HepG2 (cell line): ENCODE results near the gene NDEL1. TPM values are rescaled to one million over a fixed set of nuclear protein-coding genes. Genes with fewer than 3 reads are reported as not detected.

ENCODE experiments used
- AHR ChIP-seq: IDR thresholded peaks from 2 replicates; pipeline ENCODE4 v1.6.1; 2018; ENCODE audit warnings: missing genetic modification reagents, missing compliant biosample characterization
- ATF1 ChIP-seq: IDR thresholded peaks from 2 replicates; pipeline ENCODE4 v1.6.1; 2016; ENCODE audit warnings: mild to moderate bottlenecking, control low read depth
- CENPT ChIP-seq: sonication (generic); formaldehyde crosslinking; IDR thresholded peaks from 2 replicates; pipeline ENCODE4 v1.8.0; 2022; ENCODE audit warnings: low read depth, mild to moderate bottlenecking, moderate library complexity, missing genetic modification reagents
- GMEB2 ChIP-seq: IDR thresholded peaks from 2 replicates; pipeline ENCODE4 v1.6.1; 2016; ENCODE audit warnings: missing biosample characterization, missing genetic modification reagents, low read depth
- HNF1A ChIP-seq, 2 experiments: sonication (generic) in 1 of 2; formaldehyde crosslinking in 1 of 2; IDR thresholded peaks; 2 replicates each; pipeline versions ENCODE4 v1.4.0 to v1.6.1; 2016 to 2020; ENCODE audit warnings: borderline replicate concordance in 1 of 2, low read depth in 1 of 2, mild to moderate bottlenecking in 1 of 2, missing genetic modification reagents in 1 of 2
- HNF4A ChIP-seq: sonication (generic); formaldehyde crosslinking; IDR thresholded peaks from 2 replicates; pipeline ENCODE4 v1.4.0; 2020; ENCODE audit warnings: missing genetic modification reagents
- NBN ChIP-seq: fragments of 450-650 bp; conservative IDR thresholded peaks from 2 replicates; pipeline ENCODE4 v1.6.1; 2017
- NFE2L2 ChIP-seq: fragments of 150-350 bp; IDR thresholded peaks from 2 replicates; pipeline ENCODE4 v1.6.1; 2014; ENCODE audit warnings: low read length
- POLR2A ChIP-seq, 2 experiments: IDR thresholded peaks; 2 replicates each; pipeline ENCODE4 v1.6.1; 2011; ENCODE audit warnings: low read depth in 2 of 2, low read length in 2 of 2, mild to moderate bottlenecking in 1 of 2, moderate library complexity in 1 of 2; ENCODE audit not compliant: insufficient read depth in 1 of 2
- RAD51 ChIP-seq: fragments of 450-650 bp; IDR thresholded peaks from 2 replicates; pipeline ENCODE4 v1.6.1; 2016; ENCODE audit warnings: borderline replicate concordance
- REXO4 ChIP-seq: sonication (generic); formaldehyde crosslinking; IDR thresholded peaks from 2 replicates; pipeline ENCODE4 v1.8.0; 2022; ENCODE audit warnings: missing genetic modification reagents, mild to moderate bottlenecking, borderline replicate concordance
- SUZ12 ChIP-seq: fragments of 150-350 bp; IDR thresholded peaks from 2 replicates; pipeline ENCODE4 v1.6.1; 2014; ENCODE audit warnings: low read depth, low read length
- TCF12 ChIP-seq, 2 experiments: fragments of 450-650 bp in 1 of 2; sonication (generic) in 1 of 2; formaldehyde crosslinking in 1 of 2; IDR thresholded peaks; 2 replicates each; pipeline versions ENCODE4 v1.6.1 to v1.8.0; 2017 to 2022; ENCODE audit warnings: antibody characterized with exemption in 1 of 2, mild to moderate bottlenecking in 1 of 2, missing genetic modification reagents in 1 of 2, moderate library complexity in 1 of 2
- YY1 ChIP-seq: IDR thresholded peaks from 2 replicates; pipeline ENCODE4 v1.6.1; 2011; ENCODE audit warnings: low read length, low read depth, moderate library complexity, mild to moderate bottlenecking; ENCODE audit not compliant: insufficient read depth, insufficient replicate concordance
- ZBTB7A ChIP-seq: sonication (generic); formaldehyde crosslinking; IDR thresholded peaks from 2 replicates; pipeline ENCODE4 v1.8.0; 2022; ENCODE audit warnings: mild to moderate bottlenecking, missing genetic modification reagents
- ZNF687 ChIP-seq: sonication (generic); formaldehyde crosslinking; IDR thresholded peaks from 2 replicates; pipeline ENCODE4 v1.5.1; 2020; ENCODE audit warnings: mild to moderate bottlenecking, missing genetic modification reagents, moderate library complexity
- ZNF879 ChIP-seq: sonication (generic); formaldehyde crosslinking; IDR thresholded peaks from 2 replicates; pipeline ENCODE4 v1.8.1; 2023; ENCODE audit warnings: missing genetic modification reagents
- polyA plus RNA-seq, 8 experiments: library from polyadenylated mRNA; depleted of rRNA in 3 of 8; stranded (reverse) in 7 of 8; unstranded in 1 of 8; fragments of >200 nt; fragmentation: Illumina TruSeq in 4 of 8; extraction: Trizol in 4 of 8; gene quantifications; 2 replicates each; pipeline versions ENCODE4 v1.2.1 to v1.2.3, GENCODE V29; 2011 to 2016; ENCODE audit warnings: low read depth in 4 of 8, missing spikeins in 1 of 8, mixed read lengths in 1 of 8; ENCODE audit not compliant: insufficient read depth in 1 of 8
- total RNA-seq, 5 experiments: library from RNA; depleted of rRNA; stranded (reverse); fragments of >200 nt; fragmentation: Illumina TruSeq; extraction: Trizol; gene quantifications; 2 replicates each; pipeline ENCODE4 v1.2.3, GENCODE V29; 2016; ENCODE audit warnings: low read depth in 1 of 5
- TF ChIP-seq, protein P1 (sequence below): sonication (generic); formaldehyde crosslinking; IDR thresholded peaks from 2 replicates; pipeline ENCODE4 v1.5.0; 2020; ENCODE audit warnings: mild to moderate bottlenecking, missing genetic modification reagents

The NDEL1 gene
- total and polyA plus RNA-seq, 2 of the 13 experiments (the other 11 are each of a cell fraction or from before 2014, with no cell fraction given) = 59.8 to 153 TPM

DNA sequence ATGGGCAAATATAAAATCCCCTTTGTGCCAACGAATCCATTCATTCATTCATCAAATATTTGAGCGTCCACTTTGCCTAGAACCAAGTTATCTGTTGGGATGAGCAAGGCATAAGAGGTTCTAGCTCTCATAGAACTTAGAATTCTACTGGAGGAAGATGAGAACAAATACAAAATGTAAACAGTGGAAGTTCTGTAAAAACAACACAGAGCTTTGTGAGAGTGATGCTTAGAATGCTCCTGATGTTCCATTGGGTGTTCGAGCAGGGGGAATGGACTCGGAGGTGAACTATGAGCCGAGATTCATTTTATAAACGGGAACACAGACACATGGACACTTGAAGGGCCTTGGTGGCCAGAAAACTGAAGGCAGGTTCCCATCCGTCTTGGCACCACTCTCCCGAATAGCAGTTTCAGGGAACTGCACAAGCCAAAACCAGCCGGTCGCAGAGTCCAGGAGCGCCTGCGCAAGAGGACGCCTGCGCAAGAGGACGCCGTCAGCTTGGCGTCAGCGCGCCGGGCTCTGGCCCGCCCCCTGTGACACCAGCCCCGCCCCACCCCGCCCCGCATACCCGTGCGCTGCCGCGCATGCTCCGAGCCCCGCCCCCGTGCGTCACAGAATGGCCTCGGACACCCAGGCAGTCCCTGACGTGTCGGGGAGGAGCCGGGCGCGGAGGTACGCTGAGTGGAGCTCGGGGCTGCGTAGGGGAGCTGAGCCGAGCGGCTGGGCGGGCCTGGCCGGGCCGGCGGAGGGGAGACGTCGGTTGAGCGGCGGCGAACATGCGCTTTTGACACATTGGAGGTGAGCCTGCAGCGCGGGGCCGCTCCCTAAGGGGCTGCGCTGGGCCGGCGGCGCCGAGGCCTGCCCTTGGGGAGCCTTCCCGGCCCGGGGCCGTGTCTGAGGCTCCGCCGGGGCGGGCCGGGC is at the start of gene NDEL1 (continued):
- TF ChIP-seq TCF12 (IDR thresholded peaks at IDR 0.05) = no peak
- no peak for TF ChIP-seq TCF12 (CRISPR knock-in tag; IDR thresholded peaks at IDR 0.05)
- TF ChIP-seq HNF4A = peak; percentile 18; the same call in 1 of the 2 replicates
- TF ChIP-seq SUZ12 = no peak
- no peak for TF ChIP-seq RAD51
- no peak for TF ChIP-seq ZBTB7A
- TF ChIP-seq REXO4 (CRISPR knock-in tag) = 0 out of 2 replicates have a peak, but pooled peaks have one; percentile 6
- no peak for TF ChIP-seq NFE2L2
- TF ChIP-seq NBN = no peak
- no peak for TF ChIP-seq HNF1A (IDR thresholded peaks at IDR 0.05; ENCODE audit: low read depth)
- TF ChIP-seq HNF1A (CRISPR knock-in tag; IDR thresholded peaks at IDR 0.05; ENCODE audit: borderline replicate concordance) = no peak
- TF ChIP-seq GMEB2 (CRISPR knock-in tag) = no peak
- peak; percentile 10; the same call in 1 of the 2 replicates for TF ChIP-seq AHR (CRISPR knock-in tag)
- peak; percentile 83 for TF ChIP-seq ZNF687
- TF ChIP-seq POLR2A (IDR thresholded peaks at IDR 0.05; ENCODE audit: insufficient read depth in 1 of 2, low read depth in 2 of 2, low read length in 2 of 2) = peak; percentile 90 to 96
- no peak for TF ChIP-seq ATF1 (CRISPR knock-in tag)
- no peak for TF ChIP-seq ZNF879 (CRISPR knock-in tag)
- TF ChIP-seq, protein P1, sequence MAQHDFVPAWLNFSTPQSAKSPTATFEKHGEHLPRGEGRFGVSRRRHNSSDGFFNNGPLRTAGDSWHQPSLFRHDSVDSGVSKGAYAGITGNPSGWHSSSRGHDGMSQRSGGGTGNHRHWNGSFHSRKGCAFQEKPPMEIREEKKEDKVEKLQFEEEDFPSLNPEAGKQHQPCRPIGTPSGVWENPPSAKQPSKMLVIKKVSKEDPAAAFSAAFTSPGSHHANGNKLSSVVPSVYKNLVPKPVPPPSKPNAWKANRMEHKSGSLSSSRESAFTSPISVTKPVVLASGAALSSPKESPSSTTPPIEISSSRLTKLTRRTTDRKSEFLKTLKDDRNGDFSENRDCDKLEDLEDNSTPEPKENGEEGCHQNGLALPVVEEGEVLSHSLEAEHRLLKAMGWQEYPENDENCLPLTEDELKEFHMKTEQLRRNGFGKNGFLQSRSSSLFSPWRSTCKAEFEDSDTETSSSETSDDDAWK (CRISPR knock-in tag) = no peak
- peak; percentile 68 for TF ChIP-seq YY1
- TF ChIP-seq CENPT (CRISPR knock-in tag) = no peak
